ENCODE data around the gene CD69.
"Not testable (repeated sequence)": the region's sequence is repeated elsewhere in the genome, so short reads cannot be mapped to it uniquely, and the experiment has no call there.

CD69 gene

DNA sequence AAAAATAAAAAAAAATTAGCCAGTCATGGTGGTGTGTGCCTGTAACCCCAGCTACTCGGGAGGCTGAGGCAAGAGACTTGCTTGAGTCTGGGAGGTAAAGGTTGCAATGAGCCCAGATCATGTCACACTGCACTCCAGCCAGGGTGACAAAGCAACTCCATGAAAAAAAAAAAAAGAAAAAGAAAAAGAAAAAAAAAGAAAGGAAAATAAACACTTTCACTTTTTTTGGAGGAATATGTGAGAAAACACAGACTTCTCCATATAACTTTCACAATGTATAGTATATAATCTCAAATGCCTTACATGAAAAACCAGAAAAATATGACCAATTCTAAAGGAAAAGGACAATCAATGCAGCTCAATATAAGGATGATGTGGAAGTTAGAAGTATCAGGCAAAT is 36.7 kb downstream of the CD69 start:
- DNase-seq = no peak

DNA sequence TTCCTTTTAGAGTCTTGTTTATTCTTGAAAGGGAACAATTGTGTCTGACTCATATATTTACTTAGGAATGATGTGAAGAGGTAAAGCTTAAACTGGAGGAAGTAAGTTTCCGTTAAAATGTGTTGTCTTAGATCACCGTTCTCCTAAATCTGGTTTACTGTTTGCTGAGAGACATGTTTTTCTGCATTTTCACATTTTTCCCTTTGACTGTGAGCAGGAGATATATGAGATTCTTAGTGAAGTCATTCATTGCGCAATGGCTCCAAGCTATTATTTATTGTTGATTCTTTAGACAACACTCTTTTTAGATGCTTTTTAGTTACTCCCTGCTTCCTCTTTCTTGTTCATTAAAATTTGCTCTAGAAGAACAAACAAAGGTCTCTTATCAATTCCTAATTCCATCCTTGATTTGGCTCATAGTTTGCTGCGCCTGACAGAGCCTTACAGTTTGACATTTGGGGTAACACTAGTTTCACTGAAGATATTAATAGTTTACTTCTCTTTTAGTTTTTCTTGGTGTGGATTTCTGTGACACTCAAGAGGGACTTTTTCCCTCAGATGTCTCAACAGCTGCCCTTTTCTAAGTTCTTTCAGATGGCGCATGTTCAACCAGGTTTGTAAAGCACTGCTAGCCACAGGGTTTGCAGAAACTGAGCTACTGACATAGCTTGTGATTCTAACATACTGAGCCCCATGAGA is 39.2 kb downstream of the CD69 start:
- no peak for DNase-seq

DNA sequence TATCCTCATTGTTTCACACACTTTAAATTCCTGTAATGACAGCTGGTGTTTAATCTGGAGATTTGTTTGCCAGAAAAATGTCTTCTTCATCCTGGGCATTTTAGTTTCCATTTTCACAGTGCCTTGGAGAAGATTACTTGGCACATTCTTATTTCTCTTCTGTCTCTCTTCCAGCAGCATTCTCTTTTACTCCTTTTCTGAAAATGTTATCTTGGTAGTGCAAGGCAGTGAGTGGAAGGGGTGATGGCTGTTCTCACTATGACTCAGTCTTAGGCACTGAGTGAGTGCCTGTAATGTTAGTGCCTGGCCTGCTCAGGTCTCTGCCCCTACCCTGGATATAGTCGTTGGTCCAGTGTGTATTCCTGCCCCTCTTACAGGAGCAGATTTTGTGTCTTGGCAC is 40.9 kb downstream of the CD69 start:
- peak in 2 of 58 donors; percentile 25 to 45 for DNase-seq

DNA sequence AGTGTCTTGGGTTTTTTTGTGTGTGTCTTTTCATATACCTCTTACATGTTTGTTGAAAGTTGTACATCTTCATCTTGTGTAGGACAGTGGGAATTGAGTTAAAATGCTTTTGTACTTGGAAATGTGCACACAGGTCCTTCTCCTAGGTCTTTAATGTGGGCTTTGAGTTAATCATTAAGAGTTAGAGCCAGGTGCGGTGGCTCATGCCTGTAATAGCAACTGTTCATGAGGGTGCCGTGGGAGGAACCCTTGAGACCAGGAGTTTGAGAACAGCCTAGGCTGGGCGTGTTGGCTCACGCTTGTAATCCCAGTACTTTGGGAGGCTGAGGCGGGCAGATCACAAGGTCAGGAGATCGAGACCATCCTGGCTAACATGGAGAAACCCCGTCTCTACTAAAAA is 41.7 kb downstream of the CD69 start:
- DNase-seq = no peak

DNA sequence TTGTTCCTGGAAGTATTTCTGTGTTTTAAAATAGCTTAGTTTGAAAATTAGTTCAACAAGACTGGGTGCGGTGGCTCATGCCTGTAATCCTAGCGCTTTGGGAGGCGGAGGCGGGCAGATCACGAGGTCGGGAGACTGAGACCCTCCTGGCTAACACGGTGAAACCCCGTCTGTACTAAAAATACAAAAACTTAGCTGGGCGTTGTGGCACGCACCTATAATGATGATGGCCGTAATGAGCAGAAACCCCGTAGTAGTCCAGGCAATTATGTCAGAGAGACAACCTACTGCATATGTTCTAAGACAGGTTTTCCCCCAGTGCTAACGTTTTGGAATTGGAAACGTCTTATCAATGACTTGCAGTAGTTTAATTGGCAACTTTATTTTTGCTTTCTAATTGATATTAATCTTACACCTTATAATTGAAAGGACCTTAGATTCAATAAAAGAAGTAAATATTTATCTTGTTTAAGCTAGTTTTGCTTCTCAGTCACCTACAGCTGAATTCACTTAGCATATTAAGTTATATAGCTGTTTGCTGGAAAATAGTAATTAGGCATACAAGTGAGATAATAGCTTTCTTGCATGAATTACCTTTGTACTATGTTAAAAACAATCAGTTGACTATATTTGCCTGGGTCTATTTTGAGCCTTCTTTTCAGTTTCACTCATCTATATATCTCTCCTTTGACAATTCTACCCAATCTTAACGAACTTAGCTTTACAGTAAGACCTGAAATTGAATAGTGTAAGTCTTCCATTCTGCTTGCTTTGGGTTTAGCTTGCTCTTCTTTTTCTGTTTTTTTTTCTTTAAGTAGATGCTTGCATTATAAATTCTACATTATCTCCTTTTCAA is 43.4 kb downstream of the CD69 start:
- DNase-seq = no peak

DNA sequence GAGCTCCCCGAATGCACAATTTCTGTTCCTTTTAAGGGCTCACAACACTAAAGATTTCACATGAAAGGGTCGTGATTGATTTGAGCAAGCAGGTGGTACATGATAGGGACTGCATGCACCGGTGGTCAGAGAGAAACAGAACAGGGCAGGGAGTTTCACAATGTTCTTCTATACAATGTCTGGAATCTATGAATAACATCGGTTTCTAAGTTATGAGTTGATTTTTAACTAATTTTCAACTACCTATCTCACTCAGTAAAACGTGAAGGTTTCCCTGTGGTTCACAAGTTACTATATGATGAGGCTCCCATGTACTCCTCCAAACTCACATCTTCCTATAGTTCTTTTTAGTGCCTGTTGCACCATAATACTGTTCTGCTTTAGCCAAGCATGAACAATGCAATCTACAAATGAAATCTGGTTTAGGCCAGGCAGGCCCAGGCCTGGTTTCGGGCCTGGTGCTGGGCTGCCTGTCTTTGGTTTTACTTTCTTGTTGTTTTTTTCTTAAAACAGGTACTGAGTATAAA is 47.6 kb downstream of the CD69 start:
- DNase-seq = not testable (repeated sequence)

DNA sequence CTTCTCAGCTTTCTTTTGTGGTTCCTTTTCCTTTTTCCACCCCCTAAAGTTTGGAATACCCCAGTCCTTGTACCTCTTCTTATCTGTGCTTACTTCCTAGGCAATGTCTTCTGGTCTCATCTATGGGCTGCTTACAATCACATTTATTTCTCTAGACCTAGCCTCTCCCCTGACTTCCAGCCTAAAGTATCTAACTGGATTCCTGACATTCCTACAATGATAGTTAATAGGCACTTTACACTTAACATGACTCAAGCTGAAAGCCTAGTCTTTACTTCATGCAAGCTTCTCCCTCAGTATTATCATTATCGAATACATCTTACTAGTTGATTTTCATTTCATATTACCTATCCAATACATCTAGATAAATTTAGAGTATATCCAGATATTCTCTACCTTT is 49.0 kb downstream of the CD69 start:
- DNase-seq = no peak

DNA sequence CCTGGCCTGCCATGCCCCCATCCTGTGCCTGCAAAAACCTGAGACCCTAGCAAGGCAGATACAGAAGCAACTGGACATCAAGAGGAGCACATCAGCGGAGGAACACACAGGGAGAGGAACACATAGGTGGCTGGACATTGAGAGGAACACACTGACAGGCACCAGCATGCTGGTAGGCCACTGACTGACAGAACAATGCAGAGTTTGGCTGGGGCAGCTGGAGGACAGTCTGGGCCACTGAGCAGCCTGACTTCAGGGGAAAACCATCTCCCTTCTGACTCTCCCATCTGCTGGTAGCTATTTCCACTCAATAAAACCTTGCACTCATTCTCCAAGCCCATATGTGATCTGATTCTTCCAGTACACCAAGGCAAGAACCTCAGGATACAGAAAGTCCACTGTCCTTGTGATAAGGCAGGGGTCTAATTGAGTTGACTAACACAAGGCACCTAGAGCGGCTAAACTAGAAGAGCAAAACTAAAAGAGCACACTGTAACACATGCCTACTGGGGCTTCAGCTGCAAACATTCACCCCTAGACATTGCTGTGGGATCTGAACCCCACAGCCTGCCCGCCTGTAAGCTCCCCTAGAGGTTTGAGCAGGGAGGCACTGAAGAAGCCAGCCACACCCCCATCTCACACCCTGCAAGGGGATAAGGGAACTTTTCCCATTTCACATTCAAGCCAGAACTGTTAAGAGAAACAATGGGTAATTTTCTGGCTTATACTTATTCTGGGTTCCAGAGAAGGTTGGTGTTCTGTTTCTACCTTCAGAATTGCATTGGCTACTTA is 49.9 kb downstream of the CD69 start:
- no peak for DNase-seq

DNA sequence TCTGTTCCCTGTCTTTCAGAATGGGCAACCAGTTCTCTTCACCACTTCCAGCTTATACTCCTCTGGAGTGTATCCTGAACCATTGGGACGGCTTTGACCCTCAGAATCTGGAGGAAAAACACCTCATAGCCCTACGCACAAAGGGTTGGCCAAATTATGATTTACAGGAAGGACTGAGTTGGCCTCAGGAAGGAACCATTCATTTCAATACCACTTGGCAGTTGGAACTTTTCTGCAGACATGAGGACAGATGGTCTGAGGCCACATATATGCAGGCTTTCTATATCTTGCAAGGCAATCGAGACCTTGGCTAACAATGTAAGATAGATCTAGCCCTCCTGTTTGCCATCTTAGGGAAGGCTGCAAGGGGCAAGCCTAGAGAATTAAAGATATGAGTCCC is 51.8 kb downstream of the CD69 start:
- DNase-seq = no peak

DNA sequence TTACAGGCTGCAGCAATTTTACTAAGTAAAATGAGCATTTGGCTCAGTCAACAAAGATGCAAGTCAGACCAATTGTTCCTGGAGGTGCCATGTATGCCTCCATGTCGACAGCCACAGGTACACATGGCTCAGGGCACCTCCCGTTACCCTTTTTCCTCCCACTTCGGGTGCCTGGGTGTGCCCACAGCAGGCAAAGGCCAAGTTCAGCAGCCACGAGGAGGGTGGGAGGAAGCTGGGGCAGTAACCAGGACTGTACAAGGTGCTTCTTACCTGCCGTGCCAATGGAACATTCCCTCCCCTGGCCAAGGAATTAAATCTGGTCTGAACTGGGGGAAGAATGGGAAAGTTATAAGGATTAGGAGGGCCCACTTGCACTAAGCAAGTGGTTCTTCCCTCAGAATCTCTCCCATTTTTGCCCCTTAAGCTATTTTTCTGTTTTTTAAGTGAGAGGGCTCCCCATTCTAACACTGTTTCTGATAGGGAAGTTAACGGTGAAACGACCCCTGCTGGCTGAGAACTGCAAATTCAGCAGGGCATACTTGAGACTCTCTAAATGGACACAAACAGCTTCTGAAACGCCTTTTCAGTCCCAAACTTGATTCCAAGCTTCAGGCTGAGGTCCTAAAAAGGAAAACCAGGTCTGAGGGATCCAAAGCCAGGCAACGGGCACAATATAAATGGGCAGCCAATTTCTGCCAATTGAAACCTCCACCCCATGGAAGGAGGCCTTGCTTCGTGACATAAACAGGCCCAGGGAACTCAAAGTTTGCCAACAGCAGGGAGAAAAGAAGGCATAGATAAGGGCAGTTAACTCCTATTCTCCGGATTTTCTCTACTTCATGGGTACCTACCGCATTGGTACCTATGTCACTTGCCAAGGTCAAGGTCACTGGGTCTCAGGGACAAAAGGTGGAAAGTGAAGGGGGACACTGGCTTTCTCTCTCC is 52.6 kb downstream of the CD69 start:
- peak in 15 of 58 donors; percentile 1 to 30 (median 6) for DNase-seq

DNA sequence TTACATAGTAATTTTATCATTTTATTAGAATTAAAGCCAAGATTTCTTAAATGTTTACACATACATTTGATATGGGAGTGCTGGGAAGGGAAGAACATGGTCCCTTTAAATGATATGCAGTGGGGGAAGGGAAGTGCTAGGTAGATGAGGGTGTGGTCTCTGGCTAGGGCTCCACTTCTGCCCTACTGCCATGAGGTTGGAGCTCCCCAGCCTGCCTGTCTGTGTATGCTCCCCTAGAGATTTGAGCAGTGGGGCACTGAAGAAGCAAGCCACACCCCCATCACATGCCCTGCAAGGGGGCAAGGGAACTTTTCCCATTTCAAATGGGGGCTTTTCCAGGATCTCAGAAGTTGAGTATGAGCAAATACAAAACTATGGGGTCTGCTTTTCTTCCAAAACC is 53.3 kb downstream of the CD69 start:
- DNase-seq = no peak

DNA sequence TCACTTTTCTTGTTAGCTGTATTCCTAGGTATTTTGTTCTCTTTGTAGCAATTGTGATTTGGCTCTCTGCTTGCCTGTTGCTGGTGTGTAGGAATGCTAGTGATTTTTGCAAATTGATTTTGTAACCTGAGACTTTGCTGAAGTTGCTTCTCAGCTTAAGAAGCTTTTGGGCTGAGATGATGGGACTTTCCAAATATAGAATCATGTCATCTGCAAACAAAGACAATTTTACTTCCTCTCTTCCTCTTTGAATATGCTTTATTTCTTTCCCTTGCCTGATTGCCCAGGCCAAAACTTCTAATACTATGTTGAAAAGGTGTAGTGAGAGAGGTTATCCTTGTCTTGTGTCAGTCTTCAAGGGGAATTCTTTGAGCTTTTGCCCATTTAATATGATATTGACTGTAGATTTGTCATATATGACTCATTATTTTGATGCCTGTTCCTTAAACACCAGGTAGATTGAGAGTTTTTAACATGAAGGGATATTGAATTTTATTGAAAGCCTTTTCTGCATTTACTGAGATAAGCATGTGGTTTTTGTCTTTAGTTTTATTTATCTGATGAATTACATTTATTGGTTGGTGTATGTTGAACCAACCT is 54.5 kb downstream of the CD69 start:
- DNase-seq = no peak

DNA sequence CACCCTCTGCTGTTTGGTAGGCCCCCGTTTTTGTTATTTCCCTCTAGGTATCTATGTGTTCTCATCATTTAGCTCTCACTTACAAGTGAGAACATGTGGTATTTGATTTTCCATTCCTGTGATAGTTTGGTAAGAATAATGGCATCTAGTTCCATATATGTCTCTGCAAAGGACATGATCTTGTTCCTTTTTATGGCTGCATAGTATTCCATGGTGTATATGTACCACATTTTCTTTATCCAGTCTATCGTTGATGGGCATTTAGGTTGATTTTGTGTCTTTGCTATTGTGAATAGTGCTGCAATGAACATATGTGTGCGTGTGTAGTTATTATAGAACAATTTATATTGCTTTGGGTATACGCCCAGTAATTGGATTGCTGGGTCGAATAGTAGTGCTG is 56.1 kb downstream of the CD69 start:
- not testable (repeated sequence) for DNase-seq
